H9 (cell line): ENCODE data around the gene NDUFS6. TPM values are rescaled to one million over a fixed set of nuclear protein-coding genes. Genes with fewer than 3 reads are reported as not detected.

ENCODE experiments used
- DNase-seq: peaks from one replicate; pipeline ENCODE4 v3.0.0-alpha.2; 2017
- H2AFZ ChIP-seq: one replicate; pipeline ENCODE4 v1.6.1; 2013; ENCODE audit warnings: mild to moderate bottlenecking, low read length, control low read depth, moderate library complexity
- H2AK5ac ChIP-seq: 2 replicates; pipeline ENCODE4 v1.6.1; 2013; ENCODE audit warnings: low read length, control low read depth, mixed read lengths; ENCODE audit not compliant: insufficient read length
- H2BK120ac ChIP-seq: one replicate; pipeline ENCODE4 v1.6.1; 2013; ENCODE audit warnings: low read depth, mild to moderate bottlenecking, low read length, control low read depth, inconsistent platforms; ENCODE audit not compliant: poor library complexity, severe bottlenecking
- H2BK12ac ChIP-seq: 2 replicates; pipeline ENCODE4 v1.6.1; 2013; ENCODE audit warnings: low read length, control low read depth, mixed read lengths, low read depth; ENCODE audit not compliant: insufficient read length
- H2BK15ac ChIP-seq: 2 replicates; pipeline ENCODE4 v1.6.1; 2013; ENCODE audit warnings: low read depth, low read length, control low read depth
- H2BK20ac ChIP-seq: one replicate; pipeline ENCODE4 v1.6.1; 2013; ENCODE audit warnings: low read depth, mild to moderate bottlenecking, low read length, control low read depth, inconsistent platforms; ENCODE audit not compliant: poor library complexity, severe bottlenecking
- H2BK5ac ChIP-seq: 2 replicates; pipeline ENCODE4 v1.6.1; 2013; ENCODE audit warnings: low read length, control low read depth, mixed read lengths; ENCODE audit not compliant: insufficient read length
- H3K14ac ChIP-seq: 2 replicates; pipeline ENCODE4 v1.6.1; 2013; ENCODE audit warnings: low read length, control low read depth; ENCODE audit not compliant: insufficient read depth
- H3K18ac ChIP-seq: 2 replicates; pipeline ENCODE4 v1.6.1; 2013; ENCODE audit warnings: low read depth, mild to moderate bottlenecking, mixed read lengths, low read length, control low read depth; ENCODE audit not compliant: insufficient read length
- H3K23ac ChIP-seq: 2 replicates; pipeline ENCODE4 v1.6.1; 2013; ENCODE audit warnings: low read length, control low read depth, mixed read lengths, low read depth; ENCODE audit not compliant: insufficient read length
- H3K23me2 ChIP-seq: 2 replicates; pipeline ENCODE4 v1.6.1; 2013; ENCODE audit warnings: low read depth, mild to moderate bottlenecking, mixed read lengths, low read length, control low read depth; ENCODE audit not compliant: insufficient read length, poor library complexity, severe bottlenecking
- H3K27ac ChIP-seq: 2 replicates; pipeline ENCODE4 v1.5.1; 2013; ENCODE audit warnings: low read length, control low read depth, mixed read lengths, low read depth; ENCODE audit not compliant: insufficient read length
- H3K27me3 ChIP-seq: 2 replicates; pipeline ENCODE4 v1.6.1; 2013; ENCODE audit warnings: low read length, control low read depth, inconsistent platforms; ENCODE audit not compliant: insufficient read depth
- H3K4ac ChIP-seq: 2 replicates; pipeline ENCODE4 v1.6.1; 2013; ENCODE audit warnings: low read depth, mild to moderate bottlenecking, control low read depth, inconsistent platforms, low read length, moderate library complexity
- H3K4me1 ChIP-seq: 2 replicates; pipeline ENCODE4 v1.6.1; 2013; ENCODE audit warnings: low read length, control low read depth, inconsistent platforms; ENCODE audit not compliant: insufficient read depth
- H3K4me2 ChIP-seq: 2 replicates; pipeline ENCODE4 v1.6.1; 2013; ENCODE audit warnings: low read length, control low read depth, mixed read lengths; ENCODE audit not compliant: insufficient read length, insufficient read depth
- H3K56ac ChIP-seq: 2 replicates; pipeline ENCODE4 v1.6.1; 2013; ENCODE audit warnings: low read depth, mild to moderate bottlenecking, mixed read lengths, low read length, control low read depth; ENCODE audit not compliant: insufficient read length
- H3K79me1 ChIP-seq: 2 replicates; pipeline ENCODE4 v1.6.1; 2013; ENCODE audit warnings: low read depth, mild to moderate bottlenecking, moderate library complexity, low read length, control low read depth, inconsistent platforms; ENCODE audit not compliant: insufficient read depth, poor library complexity, severe bottlenecking
- H3K79me2 ChIP-seq: 2 replicates; pipeline ENCODE4 v1.6.1; 2013; ENCODE audit warnings: low read length, control low read depth, inconsistent platforms; ENCODE audit not compliant: insufficient read depth
- H3K9ac ChIP-seq: 2 replicates; pipeline ENCODE4 v1.6.1; 2013; ENCODE audit warnings: low read length, control low read depth, mixed read lengths; ENCODE audit not compliant: insufficient read length; ENCODE audit errors: extremely low read depth
- H3K9me3 ChIP-seq: one replicate; pipeline ENCODE4 v1.6.1; 2013; ENCODE audit warnings: low read depth, low read length, inconsistent platforms; ENCODE audit not compliant: control insufficient read depth
- H3T11ph ChIP-seq: one replicate; pipeline ENCODE4 v1.6.1; 2013; ENCODE audit warnings: mild to moderate bottlenecking, low read length, control low read depth, inconsistent platforms
- H4K20me1 ChIP-seq: one replicate; pipeline ENCODE4 v1.6.1; 2013; ENCODE audit not compliant: control insufficient read depth, insufficient read length, insufficient read depth
- H4K5ac ChIP-seq: 2 replicates; pipeline ENCODE4 v1.6.1; 2013; ENCODE audit warnings: low read depth, mild to moderate bottlenecking, mixed read lengths, low read length, control low read depth; ENCODE audit not compliant: insufficient read length
- H4K8ac ChIP-seq: replicated peaks from 2 replicates; pipeline ENCODE4 v1.6.1; 2013; ENCODE audit warnings: low read length, control low read depth, mixed read lengths, low read depth; ENCODE audit not compliant: insufficient read length
- H4K91ac ChIP-seq: 2 replicates; pipeline ENCODE4 v1.6.1; 2013; ENCODE audit warnings: low read depth, mild to moderate bottlenecking, moderate library complexity, mixed read lengths, low read length, control low read depth; ENCODE audit not compliant: insufficient read length
- H3K27ac Mint-ChIP-seq, 3 experiments: 2 replicates in 2 of 3; 3 replicates in 1 of 3; pipeline ENCODE4 v1.8.0; 2020 to 2021; ENCODE audit warnings: mixed read lengths in 3 of 3, mild to moderate bottlenecking in 1 of 3, moderate library complexity in 1 of 3
- H3K27me3 Mint-ChIP-seq: 2 replicates; pipeline ENCODE4 v1.8.0; 2021; ENCODE audit warnings: low read depth, mild to moderate bottlenecking, moderate library complexity, mixed read lengths
- H3K36me3 Mint-ChIP-seq, 3 experiments: 2 replicates in 2 of 3; 3 replicates in 1 of 3; pipeline ENCODE4 v1.8.0; 2020 to 2021; ENCODE audit warnings: low read depth in 3 of 3, mixed read lengths in 3 of 3; ENCODE audit not compliant: insufficient read depth in 1 of 3
- H3K4me1 Mint-ChIP-seq, 2 experiments: 2 replicates each; pipeline ENCODE4 v1.8.0; 2020; ENCODE audit warnings: mixed read lengths in 2 of 2
- H3K4me3 Mint-ChIP-seq, 2 experiments: 2 replicates in 1 of 2; 3 replicates in 1 of 2; pipeline ENCODE4 v1.8.0; 2020 to 2021; ENCODE audit warnings: mild to moderate bottlenecking in 2 of 2, mixed read lengths in 2 of 2, moderate library complexity in 1 of 2
- H3K9me3 Mint-ChIP-seq, 2 experiments: 2 replicates in 1 of 2; 3 replicates in 1 of 2; pipeline ENCODE4 v1.8.0; 2020; ENCODE audit warnings: mild to moderate bottlenecking in 2 of 2, mixed read lengths in 2 of 2, moderate library complexity in 1 of 2
- CTCF ChIP-seq: fragments of 200-600 bp; sonication (generic); conservative IDR thresholded peaks from 3 replicates; pipeline ENCODE4 v1.8.0; 2021; ENCODE audit warnings: antibody characterized with exemption, mild to moderate bottlenecking
- WGBS: extraction: QIAGEN DNeasy Blood & Tissue Kit; methylation state at CpG from one replicate; pipeline ENCODE4 v1.1.7; 2013; ENCODE audit warnings: missing lambda C conversion rate, low lambda C conversion rate, mixed read lengths; ENCODE audit not compliant: insufficient read length; ENCODE audit errors: extremely low coverage; 5-methylcytosine and 5-hydroxymethylcytosine counted together
- total RNA-seq: library from RNA; stranded (reverse); gene quantifications from 2 replicates; pipeline ENCODE4 v1.2.1, GENCODE V29; 2021

Gene NDUFS6
- total RNA-seq, 1 experiment from 2014 or later, result 62.5 TPM

GRCh38 chr5:1855596-1855995, 54.4 kb downstream of the NDUFS6 start:
- TF ChIP-seq CTCF, result no peak
- Histone ChIP-seq H2BK15ac (no peak overlapping the region), H2AFZ (no peak overlapping the region), H3K79me2 (no peaks in the 10 kb centered on the region), H3K27ac (no peak overlapping the region), H3K18ac (no peak overlapping the region), H2BK20ac (no peak overlapping the region), H3K4ac (no peak overlapping the region), H3K9me3 (no peaks in the 10 kb centered on the region), H4K20me1 (no peaks in the 10 kb centered on the region), H3K79me1 (no peaks in the 10 kb centered on the region), H3K23me2 (peaks cover 8% of the 10 kb centered on the region), H4K91ac (no peak overlapping the region), H2BK120ac (no peak overlapping the region), H2BK5ac (no peak overlapping the region), H2BK12ac (no peak overlapping the region), H3T11ph (no peak overlapping the region), H4K5ac (no peak overlapping the region), H3K4me2 (no peak overlapping the region), H4K8ac (no peak overlapping the region), H3K23ac (no peak overlapping the region), H3K14ac (no peak overlapping the region), H3K56ac (no peak overlapping the region), H3K27me3 (peaks cover 17% of the 10 kb centered on the region; the same call in 1 of the 2 replicates), H3K9ac (no peak overlapping the region), H3K4me1 (peaks cover 1% of the 10 kb centered on the region; the same call in 1 of the 2 replicates), H2AK5ac (no peak overlapping the region)
- Mint-ChIP-seq H3K36me3 (no peaks in the 10 kb centered on the region), H3K4me3 (no peak overlapping the region), H3K27ac (no peak overlapping the region), H3K4me1 (peaks cover 9 to 16% of the 10 kb centered on the region in 2 experiments), H3K9me3 (no peaks in the 10 kb centered on the region), H3K27me3 (peaks cover 45% of the 10 kb centered on the region)
- no CpG with 5 or more reads among the region's 17 CpGs for WGBS
- no peak for DNase-seq
